Tibial nerve (tissue), 3 donors: ENCODE measurements around the gene ZNF366.
"Not testable (repeated sequence)": the region's sequence is repeated elsewhere in the genome, so short reads cannot be mapped to it uniquely, and the experiment has no call there.

Experiments used
- POLR2A ChIP-seq, 2 donors: fragments of 450-650 bp; IDR thresholded peaks; one replicate each; pipeline ENCODE4 v1.6.1; 2017; ENCODE audit warnings: antibody characterized with exemption in 2 of 2, mild to moderate bottlenecking in 2 of 2, moderate library complexity in 2 of 2
- TF ChIP-seq, protein P1 (sequence below), 5 experiments: fragments of 200-600 bp in 3 of 5; fragments of 450-650 bp in 2 of 5; sonication (generic) in 3 of 5; IDR thresholded peaks; one replicate each; pipeline ENCODE4 v1.5.1; 2016 to 2019; ENCODE audit warnings: antibody characterized with exemption in 5 of 5, mild to moderate bottlenecking in 3 of 5, moderate library complexity in 2 of 5

DNA sequence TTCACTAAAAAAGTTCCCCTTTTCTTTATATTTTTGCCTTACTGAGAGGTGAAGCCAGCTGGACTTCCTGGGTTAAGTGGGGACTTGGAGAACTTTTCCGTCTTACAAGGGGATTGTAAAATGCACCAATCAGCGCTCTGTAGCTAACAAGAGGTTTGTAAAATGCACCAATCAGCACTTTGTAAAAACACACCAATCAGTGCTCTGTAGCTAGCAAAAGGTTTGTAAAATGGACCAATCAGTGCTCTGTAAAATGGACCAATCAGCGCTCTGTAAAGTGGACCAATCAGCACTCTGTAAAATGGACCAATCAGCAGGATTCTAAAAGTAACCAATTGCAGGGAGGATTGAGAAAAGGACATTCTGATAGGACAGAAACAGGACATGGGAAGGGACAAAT lies 102.4 kb downstream of the ZNF366 start:
- TF ChIP-seq, protein P1, sequence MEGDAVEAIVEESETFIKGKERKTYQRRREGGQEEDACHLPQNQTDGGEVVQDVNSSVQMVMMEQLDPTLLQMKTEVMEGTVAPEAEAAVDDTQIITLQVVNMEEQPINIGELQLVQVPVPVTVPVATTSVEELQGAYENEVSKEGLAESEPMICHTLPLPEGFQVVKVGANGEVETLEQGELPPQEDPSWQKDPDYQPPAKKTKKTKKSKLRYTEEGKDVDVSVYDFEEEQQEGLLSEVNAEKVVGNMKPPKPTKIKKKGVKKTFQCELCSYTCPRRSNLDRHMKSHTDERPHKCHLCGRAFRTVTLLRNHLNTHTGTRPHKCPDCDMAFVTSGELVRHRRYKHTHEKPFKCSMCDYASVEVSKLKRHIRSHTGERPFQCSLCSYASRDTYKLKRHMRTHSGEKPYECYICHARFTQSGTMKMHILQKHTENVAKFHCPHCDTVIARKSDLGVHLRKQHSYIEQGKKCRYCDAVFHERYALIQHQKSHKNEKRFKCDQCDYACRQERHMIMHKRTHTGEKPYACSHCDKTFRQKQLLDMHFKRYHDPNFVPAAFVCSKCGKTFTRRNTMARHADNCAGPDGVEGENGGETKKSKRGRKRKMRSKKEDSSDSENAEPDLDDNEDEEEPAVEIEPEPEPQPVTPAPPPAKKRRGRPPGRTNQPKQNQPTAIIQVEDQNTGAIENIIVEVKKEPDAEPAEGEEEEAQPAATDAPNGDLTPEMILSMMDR (IDR thresholded peaks at IDR 0.05), result not testable (repeated sequence)
- not testable (repeated sequence) for TF ChIP-seq POLR2A (IDR thresholded peaks at IDR 0.05)
